Stimulated activated naive CD4-positive, alpha-beta T cell treated with Interleukin-2 at 50 U/mL for 16 hours (primary cell): Measurements from ENCODE around the gene CLRN3.

Experiments used
- DNase-seq: peaks from one replicate; lab custom pipeline; 2025; lab: John Stamatoyannopoulos, UW

CLRN3 gene

DNA sequence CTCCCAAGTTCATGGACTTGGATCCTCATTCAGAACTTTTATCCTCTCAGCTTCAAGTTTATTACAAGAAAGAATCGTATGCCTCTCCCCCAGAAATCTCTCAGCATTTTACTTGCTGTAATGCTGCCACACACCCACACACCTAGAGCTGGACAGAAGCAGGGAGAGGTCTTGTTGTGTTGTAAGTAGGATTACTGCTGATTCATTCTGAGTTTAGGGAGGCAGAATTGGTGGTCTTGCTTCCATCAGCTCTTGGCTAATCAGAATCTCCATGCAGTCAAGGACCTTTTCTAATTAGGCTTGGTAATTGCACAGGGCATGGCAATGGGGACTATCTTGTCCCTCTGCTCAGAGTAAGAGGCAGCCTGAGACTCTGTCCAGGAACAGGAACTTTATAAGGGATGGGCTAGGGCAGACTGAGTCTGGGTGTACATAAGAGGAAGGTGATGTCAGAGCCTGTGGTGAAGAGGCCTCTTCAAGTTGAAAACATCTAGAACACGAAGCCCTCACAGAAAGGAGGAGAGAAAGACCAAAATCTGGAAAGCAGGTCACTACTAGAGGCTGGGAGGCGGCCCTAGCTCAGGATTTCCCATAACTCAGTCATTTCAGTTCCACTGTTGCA, 7.1 kb upstream of the CLRN3 start:
- no peak for DNase-seq

DNA sequence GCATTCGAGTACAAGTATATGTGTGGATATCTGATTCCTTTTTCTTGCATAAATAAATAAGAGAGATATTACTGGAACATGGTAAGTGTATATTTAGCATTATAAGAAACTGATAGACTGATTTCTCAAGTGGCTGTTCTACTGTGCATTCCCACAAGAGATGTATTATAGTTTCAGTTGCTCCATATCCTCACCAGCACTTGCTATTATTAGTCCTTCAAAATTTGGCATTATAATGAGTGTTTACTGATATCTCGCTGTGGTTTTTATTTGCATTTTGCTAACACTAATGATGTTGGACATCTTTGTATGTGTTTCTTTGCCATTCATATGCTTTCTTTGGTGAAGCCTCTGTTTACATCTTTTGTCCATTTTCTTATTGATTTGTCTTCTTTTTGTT, 4.4 kb upstream of the CLRN3 start:
- no peak for DNase-seq

DNA sequence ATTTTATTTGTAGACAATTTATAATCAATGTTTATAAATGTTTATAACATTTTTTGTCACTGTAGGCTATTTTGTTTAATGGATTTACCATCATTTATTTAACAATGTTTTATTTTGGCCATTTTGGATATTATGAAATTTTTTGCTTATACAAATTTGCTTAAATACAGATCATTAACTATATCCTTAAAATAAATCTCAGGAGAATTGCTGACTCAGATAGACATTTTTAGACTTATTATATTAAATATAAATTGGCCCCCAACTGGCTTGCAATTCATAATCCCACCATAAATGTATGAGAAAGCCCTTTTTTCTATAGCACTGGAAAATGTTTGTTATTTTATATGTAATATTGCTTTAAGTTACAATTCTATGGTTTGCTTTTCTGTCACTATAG, 3.8 kb upstream of the CLRN3 start:
- DNase-seq: no peak

DNA sequence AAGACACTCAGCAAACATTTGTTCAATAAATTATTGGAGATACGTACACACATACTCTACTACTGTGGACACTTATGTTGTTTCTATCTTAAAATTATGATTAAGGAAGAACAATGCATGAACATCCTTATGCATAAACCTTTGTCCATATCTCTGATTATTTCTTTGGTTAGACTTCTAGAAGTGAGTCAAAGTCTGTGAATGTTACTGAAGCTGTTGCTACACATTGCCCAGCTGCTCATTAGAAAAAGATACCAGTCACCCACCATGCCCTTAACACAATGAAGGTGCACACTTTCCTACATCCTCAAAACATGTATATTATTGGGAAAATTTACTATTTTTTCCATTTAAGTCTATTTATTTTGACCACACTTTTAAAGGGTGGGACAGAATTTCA, 1.4 kb upstream of the CLRN3 start:
- no peak for DNase-seq

DNA sequence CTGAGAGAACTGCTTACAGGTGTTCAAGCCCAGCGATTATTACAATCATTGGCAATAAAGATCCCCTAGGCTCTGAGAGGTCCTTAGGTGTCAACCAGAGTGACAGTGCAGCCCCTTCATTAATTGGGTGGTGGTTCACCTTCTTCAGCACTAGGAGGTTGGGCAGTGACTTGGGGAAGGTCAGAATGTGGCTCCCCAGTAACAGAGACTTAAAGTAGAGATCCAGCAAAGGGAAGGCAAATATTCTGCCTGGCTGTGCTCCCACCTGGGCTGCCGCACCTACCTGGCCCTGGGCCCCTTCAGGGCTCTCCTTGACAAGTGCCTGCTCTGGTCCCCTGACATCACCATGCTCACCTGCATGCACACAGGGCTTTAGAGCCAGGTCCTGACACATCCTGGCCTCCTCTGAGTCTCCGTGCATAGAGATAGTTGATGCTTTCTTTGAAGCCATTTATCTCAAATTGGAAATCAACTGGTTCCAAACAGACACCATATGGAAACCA, 1.9 kb downstream of the CLRN3 start:
- no peak for DNase-seq

DNA sequence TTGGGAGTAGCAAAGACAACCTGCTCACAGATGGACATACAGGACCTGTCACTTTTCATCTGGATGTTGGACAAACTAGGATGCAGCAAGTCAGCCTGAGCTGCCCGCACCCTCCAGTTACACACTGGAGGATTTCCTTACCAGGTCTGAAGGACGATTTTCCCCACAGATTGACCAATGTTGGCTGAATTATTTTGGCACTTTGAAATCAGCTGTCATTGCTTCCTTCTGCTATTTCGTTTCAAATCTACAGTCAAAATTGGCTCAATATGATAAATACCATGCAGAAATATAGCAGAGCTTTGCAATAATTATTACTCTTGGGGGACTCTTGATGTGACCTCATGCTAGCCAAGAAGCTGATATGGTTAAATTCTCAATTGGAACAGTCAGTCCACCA, 2.5 kb downstream of the CLRN3 start:
- DNase-seq: no peak

DNA sequence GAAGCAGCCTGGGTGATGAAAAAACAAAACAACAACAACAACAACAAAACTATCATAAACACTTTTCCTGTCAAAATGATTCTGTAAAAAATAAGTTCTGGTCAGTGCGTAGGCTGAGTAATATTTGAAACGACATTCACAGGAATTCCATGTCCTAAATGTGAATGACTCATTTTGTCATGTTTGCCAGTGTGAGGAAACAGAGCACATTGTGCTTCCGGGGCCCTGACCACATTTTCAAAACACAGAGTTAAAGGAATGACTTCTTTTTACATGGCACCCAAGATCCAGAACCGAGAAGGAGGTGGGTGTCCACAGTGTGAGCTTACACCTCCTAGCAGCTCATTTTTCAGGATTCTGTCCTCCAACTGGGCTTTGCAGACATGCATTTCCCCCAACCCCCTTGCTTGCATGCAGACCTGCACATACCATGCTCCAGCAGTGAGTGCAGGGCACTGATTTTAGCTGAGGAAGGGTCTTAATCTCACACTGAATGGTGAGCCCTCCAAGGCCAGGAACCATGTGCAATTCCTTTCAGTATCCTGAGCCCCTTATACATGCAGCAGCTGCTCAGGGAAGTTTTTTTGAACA, 3.0 kb downstream of the CLRN3 start:
- DNase-seq: no peak

DNA sequence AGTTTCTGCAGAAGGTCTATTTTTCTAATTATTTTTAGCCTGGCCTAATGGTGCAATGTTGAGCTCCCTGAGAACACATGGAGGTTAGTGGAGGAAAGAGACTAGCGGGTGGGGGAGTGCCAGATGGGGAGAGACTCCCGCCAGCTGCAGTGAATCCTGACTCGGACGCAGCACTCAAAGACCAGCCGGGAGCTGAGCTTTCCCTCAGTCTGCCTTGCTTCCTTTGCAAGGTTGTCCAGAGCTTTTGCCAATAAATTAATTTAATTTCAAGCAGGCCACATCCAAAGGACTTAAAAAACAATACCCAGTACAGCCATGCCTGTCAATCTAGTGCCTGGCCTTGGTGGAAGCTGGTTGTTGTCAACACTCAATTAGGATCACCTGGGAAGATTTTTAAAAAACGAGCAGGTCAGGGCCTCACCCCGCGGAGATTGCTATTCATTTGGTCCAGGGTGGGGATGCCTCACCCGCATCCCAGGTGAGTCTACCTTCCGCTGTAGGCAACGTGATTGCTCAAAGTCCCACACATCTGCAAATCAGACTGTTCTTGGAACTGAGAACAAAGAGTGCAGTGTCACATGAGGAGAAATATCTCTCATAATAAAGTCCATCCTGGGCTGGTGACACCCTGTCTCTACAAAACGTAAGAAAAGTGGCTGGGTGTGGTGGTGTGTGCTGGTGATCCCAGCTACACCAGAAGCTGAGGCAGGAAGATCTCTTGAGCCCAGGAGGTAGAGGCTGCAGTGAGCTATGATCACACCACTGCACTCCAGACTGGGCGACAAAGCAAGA, 4.0 kb downstream of the CLRN3 start:
- DNase-seq: no peak

DNA sequence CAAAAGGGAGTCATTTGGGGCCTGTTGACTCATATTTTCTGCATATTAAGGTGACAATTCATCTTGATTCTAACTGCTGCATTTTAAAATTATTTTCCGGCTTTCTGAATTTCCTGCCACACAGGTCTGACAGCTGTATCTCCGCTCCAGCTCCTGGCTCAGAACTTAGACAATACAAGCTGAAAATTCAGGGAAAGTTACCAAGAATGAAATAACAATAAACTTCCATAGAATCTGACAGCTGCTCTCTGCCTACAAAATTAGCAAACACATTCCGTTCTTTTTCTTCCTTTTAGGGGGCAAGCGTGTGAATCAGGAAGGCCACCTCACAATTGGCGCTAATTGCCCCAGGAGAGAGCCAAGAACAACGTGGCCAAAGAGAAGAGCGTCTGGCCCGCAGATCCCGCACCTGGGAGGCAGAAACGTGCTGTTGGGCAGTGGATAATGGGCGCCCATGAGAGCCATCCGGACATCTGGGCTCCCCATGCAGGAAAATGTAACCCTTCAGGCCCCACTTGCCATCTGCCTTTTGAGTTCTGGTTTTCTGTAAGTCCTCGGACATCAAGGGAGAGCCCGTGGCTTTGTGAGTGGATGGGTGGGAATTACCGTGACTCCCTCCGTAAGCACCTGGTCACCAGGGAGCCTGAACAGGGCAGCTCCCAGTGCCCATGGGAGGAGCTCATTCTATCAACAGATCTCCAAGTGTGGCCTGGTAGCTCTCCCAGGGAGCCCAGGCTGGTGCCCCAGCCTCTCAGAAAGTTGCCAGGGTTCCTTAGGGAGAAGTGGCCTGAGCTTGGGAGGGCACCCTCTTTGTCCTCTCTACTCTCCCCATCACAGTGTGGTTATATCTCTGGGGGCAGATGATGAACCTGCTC, 5.0 kb downstream of the CLRN3 start:
- no peak for DNase-seq

DNA sequence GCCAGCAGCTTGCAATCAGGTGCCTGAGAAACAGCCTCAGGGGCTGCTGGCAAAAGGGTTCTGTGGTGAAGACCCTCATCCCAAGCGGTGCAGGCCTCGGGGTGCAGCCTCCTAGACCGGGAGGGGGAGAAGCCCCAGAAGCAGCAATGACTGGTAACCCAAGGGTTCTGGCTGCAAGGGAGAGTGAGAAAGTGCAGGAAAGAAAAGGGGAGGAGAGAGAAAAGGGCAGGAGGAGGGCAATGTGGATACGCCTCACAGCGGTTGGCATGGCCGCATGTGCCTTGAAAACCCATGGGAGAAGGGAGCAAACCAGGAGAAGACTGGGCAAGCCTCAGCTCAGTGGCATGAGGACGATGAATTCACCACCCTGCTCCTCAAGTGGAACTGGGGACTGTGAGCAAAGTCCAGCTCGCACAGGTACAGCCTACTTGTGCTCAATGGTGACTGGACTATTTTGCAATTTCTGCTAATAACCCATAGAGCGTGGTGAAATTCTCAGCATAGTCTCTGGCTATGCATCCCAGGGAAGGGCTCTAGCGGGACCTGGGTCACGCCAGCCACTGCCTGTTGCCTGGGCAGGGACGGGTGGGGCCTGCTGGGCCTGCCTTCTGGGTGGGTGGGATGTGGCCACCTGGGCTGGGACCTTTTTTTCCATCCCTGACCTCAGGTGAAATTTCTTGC, 6.2 kb downstream of the CLRN3 start:
- no peak for DNase-seq

DNA sequence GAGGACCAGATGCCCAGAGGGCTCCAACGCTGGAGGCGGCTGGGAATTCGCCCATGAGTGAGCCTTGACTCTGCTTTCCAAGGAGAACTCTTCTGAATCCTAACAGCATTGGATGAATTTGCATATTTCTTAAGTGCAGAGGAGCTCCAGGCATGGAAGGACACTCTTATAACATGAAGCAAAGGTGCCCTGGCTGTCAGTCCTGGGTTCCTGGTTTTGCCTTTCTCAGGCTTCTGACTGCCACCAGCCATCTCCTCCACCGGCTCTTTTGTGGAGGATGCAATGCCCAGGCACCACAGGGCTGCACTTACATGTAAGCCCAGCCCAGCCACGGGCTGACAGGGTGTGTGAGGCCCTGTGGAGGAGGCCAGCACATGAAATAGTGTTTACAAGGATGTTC, 8.2 kb downstream of the CLRN3 start:
- no peak for DNase-seq

DNA sequence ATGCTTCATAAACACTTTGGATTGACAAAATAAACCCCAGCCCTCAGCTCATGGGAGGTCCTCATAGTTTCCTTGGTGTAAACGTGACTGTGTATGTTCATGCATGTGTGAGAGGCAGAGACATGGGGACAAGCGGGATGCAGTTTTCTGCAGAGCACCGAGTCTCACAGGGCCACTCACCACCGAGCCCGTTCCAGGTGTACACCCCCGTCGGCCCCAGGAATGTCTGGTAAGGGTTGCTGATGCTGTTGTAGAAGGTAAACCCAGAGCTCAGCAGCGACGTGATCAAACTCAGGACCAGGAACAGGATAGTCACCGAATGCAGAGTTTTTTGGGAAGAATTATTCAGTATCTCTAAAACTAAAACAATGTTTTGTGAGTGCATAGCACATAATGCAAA, 9.2 kb downstream of the CLRN3 start:
- DNase-seq: no peak

DNA sequence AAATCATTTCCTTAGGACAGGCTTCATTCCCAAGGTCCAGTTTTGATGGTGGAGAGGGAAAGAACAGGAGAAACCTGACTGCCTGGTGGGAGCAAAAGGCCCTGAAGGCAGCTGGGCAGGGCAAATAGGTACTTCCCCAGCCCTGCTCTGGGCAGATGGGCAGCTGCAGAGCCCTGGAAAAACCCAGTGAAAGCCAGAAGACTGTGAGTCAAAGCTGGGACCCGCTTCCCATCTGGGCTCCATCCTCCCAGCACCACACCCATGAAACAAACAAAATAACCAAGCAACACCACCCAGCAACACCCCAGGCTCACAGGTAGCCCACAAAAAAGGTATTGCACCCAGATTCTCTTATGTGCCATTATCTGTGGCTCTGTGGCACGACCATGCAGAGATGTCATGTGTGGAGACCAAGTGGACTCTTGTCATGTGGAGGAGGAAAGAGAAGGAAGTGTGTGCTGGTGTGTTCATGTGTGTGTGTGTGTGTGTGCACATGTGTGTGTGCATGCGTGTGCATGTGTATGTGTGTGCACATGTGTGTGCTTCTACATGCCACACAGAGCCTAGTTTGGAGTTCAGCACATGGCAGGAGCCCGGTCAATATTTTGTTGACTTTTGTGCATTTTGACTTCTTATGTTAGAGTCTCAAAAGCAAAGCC, 9.8 kb downstream of the CLRN3 start:
- DNase-seq: no peak

DNA sequence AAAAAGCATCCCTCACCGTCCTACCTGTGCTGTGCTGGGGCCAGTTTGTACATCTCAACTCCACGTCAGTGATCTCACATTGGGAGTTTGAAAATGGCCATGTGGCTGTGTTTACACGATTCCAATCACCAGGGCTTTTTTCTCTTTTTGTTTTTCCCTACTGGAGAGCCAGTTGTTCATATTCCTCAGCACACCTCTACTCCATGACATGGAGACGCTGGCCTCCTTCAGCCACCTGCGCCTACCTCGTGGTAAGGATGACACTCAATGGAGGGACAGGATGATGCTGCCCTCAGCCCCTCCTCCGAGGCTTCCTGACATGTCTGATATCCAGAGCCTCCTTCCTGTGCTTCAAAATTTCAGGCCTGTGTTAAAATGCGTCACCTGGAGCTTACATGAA, 10.3 kb downstream of the CLRN3 start:
- DNase-seq: no peak

DNA sequence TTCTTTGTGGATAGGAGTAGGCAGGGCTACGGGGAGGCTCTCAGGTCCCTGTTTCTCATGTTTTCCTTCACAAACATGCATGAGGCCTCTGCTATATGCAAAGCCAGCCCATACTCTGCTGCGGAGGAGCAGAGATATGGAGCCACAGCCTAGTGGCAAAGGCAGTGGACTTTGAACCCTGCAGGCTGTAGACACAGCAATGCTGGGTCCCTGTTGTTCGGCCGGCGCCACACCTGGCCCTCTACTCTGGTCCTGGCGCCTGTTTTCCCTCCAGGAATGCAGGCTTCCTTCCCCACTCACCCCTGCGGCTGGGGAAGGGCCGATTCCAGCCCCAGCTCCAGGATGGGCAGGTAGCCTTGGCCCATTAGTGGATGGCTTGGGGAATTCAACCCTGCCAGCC, 11.5 kb downstream of the CLRN3 start:
- no peak for DNase-seq

DNA sequence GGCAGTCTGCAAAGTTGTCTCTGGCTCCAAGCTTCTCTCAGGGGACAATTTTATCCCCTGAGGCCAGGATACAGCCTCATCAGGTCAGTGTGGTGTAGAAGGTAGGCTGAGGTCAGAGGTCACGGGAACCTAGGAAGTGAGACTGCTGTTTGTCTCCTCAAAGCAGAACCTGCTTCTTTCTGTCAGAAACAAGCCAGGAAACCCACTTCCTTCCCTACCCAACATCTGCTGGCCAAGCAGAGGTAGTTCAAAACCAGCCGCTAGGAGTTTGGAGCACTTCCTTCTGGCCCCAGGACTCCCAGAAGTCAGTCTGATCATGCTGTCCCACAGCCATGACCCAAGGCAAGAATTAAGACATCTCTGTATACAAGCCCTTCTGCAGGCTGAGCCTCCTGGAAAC, 12.2 kb downstream of the CLRN3 start:
- DNase-seq: no peak

DNA sequence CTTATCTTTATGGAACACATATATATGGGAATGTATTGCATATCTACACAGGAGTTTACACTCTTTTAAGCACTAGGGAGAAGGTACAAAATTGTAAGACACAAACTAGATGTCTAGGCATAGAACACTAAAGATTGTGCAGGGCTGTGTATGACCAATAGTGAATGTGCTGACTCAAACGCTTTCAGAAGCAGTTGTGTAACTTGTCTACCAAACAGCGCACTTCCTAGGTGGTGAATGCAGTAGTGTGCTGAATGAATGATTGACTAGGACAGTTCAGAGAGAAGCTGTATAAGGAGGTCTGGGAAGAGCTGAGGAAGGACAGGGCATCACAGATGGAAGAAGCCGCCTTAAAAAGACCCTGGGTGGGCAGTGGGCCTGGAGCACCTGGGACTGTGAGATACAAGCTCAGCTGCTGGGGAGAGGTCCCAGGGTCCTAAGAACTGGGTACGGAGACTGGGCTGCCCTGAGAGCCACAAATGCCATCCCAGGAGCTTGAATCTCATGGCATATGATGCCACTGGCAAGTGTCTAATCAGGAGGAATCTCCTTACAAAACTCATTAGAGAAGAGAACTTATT, 14.2 kb downstream of the CLRN3 start:
- no peak for DNase-seq

DNA sequence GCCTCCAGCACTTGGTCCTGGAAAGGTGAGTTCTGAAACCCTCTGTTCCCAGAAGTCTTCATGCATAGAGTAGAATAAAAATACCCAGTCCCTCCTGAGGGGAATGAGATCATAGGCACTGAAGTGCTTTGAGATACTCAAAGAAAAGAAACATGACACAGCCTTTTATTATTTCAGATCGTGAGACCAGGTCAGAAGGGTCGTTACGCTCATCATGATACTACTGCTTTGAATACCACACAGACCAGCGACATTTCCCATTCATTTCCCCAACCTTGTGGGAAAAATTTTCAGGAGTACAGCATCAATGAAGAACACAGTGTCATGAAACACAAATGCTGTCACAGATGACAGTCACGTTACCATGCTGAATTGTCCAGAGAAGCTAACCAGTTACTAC, 15.0 kb downstream of the CLRN3 start:
- DNase-seq: no peak

DNA sequence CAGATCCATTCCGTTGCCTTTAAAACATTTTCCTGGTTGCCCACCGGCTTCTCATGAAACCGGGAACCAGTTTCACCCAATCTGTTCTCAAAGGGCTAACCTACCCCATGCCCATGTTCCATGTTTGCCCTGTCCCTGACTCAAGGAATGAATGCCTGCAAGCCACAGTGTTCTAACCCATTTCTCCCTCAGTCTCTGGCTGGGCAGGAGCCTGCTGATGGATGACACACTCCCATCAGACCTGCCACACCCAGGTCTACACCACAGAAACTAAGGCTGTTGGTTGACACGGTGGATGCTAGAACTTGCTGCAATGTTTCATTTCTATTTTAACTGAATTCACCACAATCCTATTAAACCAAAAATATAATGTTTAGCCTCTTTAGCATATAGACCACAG, 15.6 kb downstream of the CLRN3 start:
- no peak for DNase-seq

DNA sequence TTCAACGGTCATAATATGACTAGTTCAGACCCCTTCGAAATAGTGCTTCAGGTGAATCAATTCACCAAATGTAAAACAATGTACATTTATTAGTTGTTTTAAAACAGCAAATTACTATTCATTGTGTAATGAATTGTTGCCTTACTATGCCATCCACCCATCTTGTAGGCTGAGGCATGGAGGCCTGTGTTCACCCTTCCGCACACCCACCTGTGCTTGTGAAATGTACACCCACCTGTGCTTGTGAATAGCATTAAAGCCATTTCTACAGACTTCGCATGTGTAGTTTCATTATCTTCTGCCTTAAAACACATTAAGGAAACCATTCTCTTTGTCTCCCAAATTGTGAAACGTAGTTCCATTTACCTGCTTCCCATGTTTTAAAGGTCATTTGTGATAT, 16.8 kb downstream of the CLRN3 start:
- DNase-seq: no peak

DNA sequence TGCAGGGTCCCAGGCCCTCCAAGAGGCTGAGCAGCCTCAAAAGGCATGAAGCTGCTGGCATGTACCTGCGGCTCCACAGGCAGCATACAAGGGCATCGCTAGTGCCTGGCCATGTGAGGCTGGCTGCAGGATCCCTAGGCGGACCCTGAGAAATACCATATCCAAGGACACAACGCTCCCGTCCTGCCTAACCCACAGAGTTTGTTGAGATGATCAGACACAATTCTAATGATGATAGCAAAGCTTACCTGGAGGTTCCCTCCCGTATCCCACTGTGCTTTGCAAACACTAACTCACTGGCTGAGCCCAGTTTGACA, 17.3 kb downstream of the CLRN3 start:
- DNase-seq: no peak
